B cell (primary cell): ENCODE data around the gene RSPRY1.

Experiments used
- EZH2 ChIP-seq: IDR thresholded peaks from 2 replicates; pipeline ENCODE4 v1.6.1; 2012; ENCODE audit warnings: borderline replicate concordance, low read depth, mild to moderate bottlenecking, moderate library complexity, low read length; ENCODE audit not compliant: insufficient read depth, poor library complexity, severe bottlenecking
- TF ChIP-seq, protein P1 (sequence below): fragments of 200-600 bp; IDR thresholded peaks from one replicate; pipeline ENCODE4 v1.8.0; 2022; ENCODE audit warnings: antibody characterized with exemption, mild to moderate bottlenecking

DNA sequence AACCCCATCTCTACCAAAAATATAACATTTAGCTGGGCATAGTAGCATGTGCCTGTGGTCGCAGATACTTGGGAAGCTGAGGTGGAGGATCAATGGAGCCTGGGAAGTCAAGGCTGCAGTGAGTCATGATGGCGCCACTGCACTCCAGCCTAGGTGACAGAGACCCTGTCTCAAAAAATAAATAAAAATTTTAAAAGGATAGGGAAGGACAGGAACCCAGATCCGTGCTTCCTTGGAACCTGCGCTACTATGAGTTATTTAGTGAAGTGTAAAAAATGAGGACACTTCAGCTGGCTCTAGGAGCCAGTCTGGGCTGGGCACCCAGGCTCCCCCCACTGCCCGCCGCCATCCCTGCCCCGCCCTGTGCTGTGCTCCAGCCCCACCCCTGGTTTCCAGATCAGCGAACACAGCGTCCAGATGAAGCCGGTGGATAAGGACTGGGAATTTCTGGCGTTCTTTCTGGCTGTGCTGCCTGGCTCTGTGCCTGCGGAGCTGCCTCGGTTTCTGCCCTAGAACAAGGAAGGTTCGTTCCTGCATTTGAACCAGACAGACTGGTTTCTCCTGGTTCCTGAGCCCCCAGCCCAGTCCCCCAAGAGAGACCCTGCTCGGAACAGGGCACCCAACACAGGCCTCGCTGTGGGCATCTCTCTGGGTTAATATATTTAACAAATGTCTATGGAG, 79.9 kb downstream of the RSPRY1 start:
- TF ChIP-seq, protein P1, sequence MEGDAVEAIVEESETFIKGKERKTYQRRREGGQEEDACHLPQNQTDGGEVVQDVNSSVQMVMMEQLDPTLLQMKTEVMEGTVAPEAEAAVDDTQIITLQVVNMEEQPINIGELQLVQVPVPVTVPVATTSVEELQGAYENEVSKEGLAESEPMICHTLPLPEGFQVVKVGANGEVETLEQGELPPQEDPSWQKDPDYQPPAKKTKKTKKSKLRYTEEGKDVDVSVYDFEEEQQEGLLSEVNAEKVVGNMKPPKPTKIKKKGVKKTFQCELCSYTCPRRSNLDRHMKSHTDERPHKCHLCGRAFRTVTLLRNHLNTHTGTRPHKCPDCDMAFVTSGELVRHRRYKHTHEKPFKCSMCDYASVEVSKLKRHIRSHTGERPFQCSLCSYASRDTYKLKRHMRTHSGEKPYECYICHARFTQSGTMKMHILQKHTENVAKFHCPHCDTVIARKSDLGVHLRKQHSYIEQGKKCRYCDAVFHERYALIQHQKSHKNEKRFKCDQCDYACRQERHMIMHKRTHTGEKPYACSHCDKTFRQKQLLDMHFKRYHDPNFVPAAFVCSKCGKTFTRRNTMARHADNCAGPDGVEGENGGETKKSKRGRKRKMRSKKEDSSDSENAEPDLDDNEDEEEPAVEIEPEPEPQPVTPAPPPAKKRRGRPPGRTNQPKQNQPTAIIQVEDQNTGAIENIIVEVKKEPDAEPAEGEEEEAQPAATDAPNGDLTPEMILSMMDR, result no peak
- TF ChIP-seq EZH2, result no peak
